GM12892 (cell line): ENCODE results near the gene SBF1.

Source experiments
- POLR2A ChIP-seq: IDR thresholded peaks from 2 replicates; pipeline ENCODE4 v1.6.1; 2011; ENCODE audit warnings: low read depth, low read length, control low read depth
- POLR2AphosphoS5 ChIP-seq: IDR thresholded peaks from 2 replicates; pipeline ENCODE4 v1.6.1; 2011; ENCODE audit warnings: low read depth, low read length, control low read depth
- TAF1 ChIP-seq: IDR thresholded peaks from 2 replicates; pipeline ENCODE4 v1.6.1; 2011; ENCODE audit warnings: low read depth, mild to moderate bottlenecking, control low read depth, low read length, borderline replicate concordance

GRCh38 chr22:50444663-50445062 is 30.2 kb downstream of the SBF1 start:
- TF ChIP-seq POLR2A (no peak), TAF1 (no peak), POLR2AphosphoS5 (no peak)
